Neural progenitor cell (in vitro differentiated cells): ENCODE results near the gene MBTPS2. TPM values are rescaled to one million over a fixed set of nuclear protein-coding genes. Genes with fewer than 3 reads are reported as not detected.

Source experiments
- DNase-seq: peaks from one replicate; pipeline ENCODE4 v3.0.0-alpha.2; 2016; ENCODE audit warnings: low spot score
- H2AFZ ChIP-seq: fragments of 200-600 bp; sonication (generic); replicated peaks from 2 replicates; pipeline ENCODE4 v1.6.1; 2016; ENCODE audit warnings: antibody characterized with exemption
- H3F3A ChIP-seq: fragments of 200-600 bp; sonication (generic); 2 replicates; pipeline ENCODE4 v1.6.1; 2016; ENCODE audit warnings: antibody characterized with exemption, low read depth
- H3K27ac ChIP-seq: fragments of 200-600 bp; sonication (generic); 2 replicates; pipeline ENCODE4 v1.5.1; 2016; ENCODE audit warnings: mild to moderate bottlenecking
- H3K27me3 ChIP-seq: fragments of 200-600 bp; sonication (generic); 2 replicates; pipeline ENCODE4 v1.6.1; 2016; ENCODE audit warnings: mild to moderate bottlenecking, moderate library complexity
- H3K36me3 ChIP-seq: fragments of 200-600 bp; sonication (generic); 2 replicates; pipeline ENCODE4 v1.5.1; 2016
- H3K4me1 ChIP-seq: fragments of 200-600 bp; sonication (generic); 2 replicates; pipeline ENCODE4 v1.6.1; 2016; ENCODE audit warnings: mixed run types
- H3K4me2 ChIP-seq: fragments of 200-600 bp; sonication (generic); 2 replicates; pipeline ENCODE4 v1.6.1; 2016
- H3K4me3 ChIP-seq: fragments of 200-600 bp; sonication (generic); 2 replicates; pipeline ENCODE4 v1.5.1; 2016
- H3K79me2 ChIP-seq: fragments of 200-600 bp; sonication (generic); 2 replicates; pipeline ENCODE4 v1.6.1; 2016; ENCODE audit warnings: low read depth
- H3K9ac ChIP-seq: fragments of 200-600 bp; sonication (generic); 2 replicates; pipeline ENCODE4 v1.6.1; 2016
- H3K9me3 ChIP-seq: fragments of 200-600 bp; sonication (generic); 2 replicates; pipeline ENCODE4 v1.5.1; 2016; ENCODE audit warnings: low read depth
- H4K20me1 ChIP-seq: fragments of 200-600 bp; sonication (generic); 2 replicates; pipeline ENCODE4 v1.6.1; 2016; ENCODE audit warnings: low read depth
- H3K27ac Mint-ChIP-seq: 3 replicates; pipeline ENCODE4 v1.8.0; 2021; ENCODE audit warnings: mixed read lengths
- H3K27me3 Mint-ChIP-seq: 2 replicates; pipeline ENCODE4 v1.8.0; 2022; ENCODE audit warnings: low read depth, mild to moderate bottlenecking, inconsistent platforms, moderate library complexity, mixed read lengths; ENCODE audit not compliant: insufficient read depth
- H3K36me3 Mint-ChIP-seq: 3 replicates; pipeline ENCODE4 v1.8.0; 2021; ENCODE audit warnings: mixed read lengths
- H3K4me1 Mint-ChIP-seq: 3 replicates; pipeline ENCODE4 v1.8.0; 2021; ENCODE audit warnings: mixed read lengths
- H3K4me3 Mint-ChIP-seq: 3 replicates; pipeline ENCODE4 v1.8.0; 2021; ENCODE audit warnings: mild to moderate bottlenecking, moderate library complexity, mixed read lengths
- H3K9me3 Mint-ChIP-seq: 3 replicates; pipeline ENCODE4 v1.8.0; 2020; ENCODE audit warnings: mixed read lengths
- CTCF ChIP-seq: fragments of 200-600 bp; sonication (generic); IDR thresholded peaks from 2 replicates; pipeline ENCODE4 v1.5.1; 2017; ENCODE audit warnings: antibody characterized with exemption, mild to moderate bottlenecking
- EZH2 ChIP-seq: fragments of 200-600 bp; sonication (generic); IDR thresholded peaks from 2 replicates; pipeline ENCODE4 v1.6.1; 2017; ENCODE audit warnings: antibody characterized with exemption, mild to moderate bottlenecking, moderate library complexity
- EZH2phosphoT487 ChIP-seq: fragments of 200-600 bp; sonication (generic); IDR thresholded peaks from 2 replicates; pipeline ENCODE4 v1.6.1; 2017; ENCODE audit warnings: antibody characterized with exemption
- total RNA-seq: library from RNA; depleted of rRNA; stranded (reverse); fragments of >200 nt; gene quantifications from 2 replicates; pipeline ENCODE4 v1.2.3, GENCODE V29; 2015; ENCODE audit warnings: low replicate concordance

Gene MBTPS2
- total RNA-seq, 1 donor from 2014 or later: 8.4 TPM

- Mint-ChIP-seq H3K36me3 (no peaks in the 10 kb centered on the region), H3K4me3 (no peak overlapping the region), H3K27ac (no peak overlapping the region), H3K4me1 (peaks cover 19% of the 10 kb centered on the region), H3K27me3 (peaks cover 3% of the 10 kb centered on the region), H3K9me3 (peaks cover 4% of the 10 kb centered on the region)
- TF ChIP-seq CTCF: no peak
- no peak for TF ChIP-seq EZH2phosphoT487
- TF ChIP-seq EZH2: no peak
- Histone ChIP-seq H3F3A (no peaks in the 10 kb centered on the region), H3K27ac (no peak overlapping the region), H3K4me2 (no peak overlapping the region), H3K9me3 (no peaks in the 10 kb centered on the region), H2AFZ (no peak overlapping the region), H3K79me2 (no peaks in the 10 kb centered on the region), H3K9ac (no peak overlapping the region), H4K20me1 (no peaks in the 10 kb centered on the region), H3K4me1 (no peaks in the 10 kb centered on the region), H3K4me3 (no peak overlapping the region), H3K27me3 (no peaks in the 10 kb centered on the region), H3K36me3 (no peaks in the 10 kb centered on the region)
- DNase-seq: no peak
These were observed 91.6 kb downstream of the MBTPS2 start for GRCh38 chrX:21930986-21931385.

- Histone ChIP-seq H3K9ac (no peak overlapping the region), H3K79me2 (no peaks in the 10 kb centered on the region), H3K27me3 (no peaks in the 10 kb centered on the region), H3F3A (no peaks in the 10 kb centered on the region), H4K20me1 (no peaks in the 10 kb centered on the region), H2AFZ (no peak overlapping the region), H3K27ac (no peak overlapping the region), H3K36me3 (no peaks in the 10 kb centered on the region), H3K4me3 (no peak overlapping the region), H3K4me1 (no peaks in the 10 kb centered on the region), H3K4me2 (no peak overlapping the region), H3K9me3 (no peaks in the 10 kb centered on the region)
- H3K4me3 Mint-ChIP-seq: no peak overlapping the region
- peak overlapping the region; percentile 18 for H3K27ac Mint-ChIP-seq
- peaks cover 4% of the 10 kb centered on the region for H3K9me3 Mint-ChIP-seq
- DNase-seq: no peak
- H3K27me3 Mint-ChIP-seq: peaks cover 3% of the 10 kb centered on the region
- peaks cover 9% of the 10 kb centered on the region for H3K4me1 Mint-ChIP-seq
- no peaks in the 10 kb centered on the region for H3K36me3 Mint-ChIP-seq
- TF ChIP-seq EZH2phosphoT487: no peak
- no peak for TF ChIP-seq CTCF
- TF ChIP-seq EZH2: no peak
These were observed 93.0 kb downstream of the MBTPS2 start for GRCh38 chrX:21932292-21933002.

- H3K27me3 Mint-ChIP-seq: peaks cover 3% of the 10 kb centered on the region
- TF ChIP-seq CTCF (no peak), EZH2 (no peak), EZH2phosphoT487 (no peak)
- Histone ChIP-seq H3K79me2 (no peaks in the 10 kb centered on the region), H4K20me1 (no peaks in the 10 kb centered on the region), H2AFZ (no peak overlapping the region), H3K36me3 (no peaks in the 10 kb centered on the region), H3K4me1 (no peaks in the 10 kb centered on the region), H3K9ac (no peak overlapping the region), H3K27me3 (no peaks in the 10 kb centered on the region), H3K4me2 (no peak overlapping the region), H3K27ac (no peak overlapping the region), H3K4me3 (no peak overlapping the region), H3F3A (no peaks in the 10 kb centered on the region), H3K9me3 (no peaks in the 10 kb centered on the region)
- H3K36me3 Mint-ChIP-seq: no peaks in the 10 kb centered on the region
- no peak for DNase-seq
- H3K27ac Mint-ChIP-seq: no peak overlapping the region
- peaks cover 9% of the 10 kb centered on the region for H3K4me1 Mint-ChIP-seq
- H3K4me3 Mint-ChIP-seq: no peak overlapping the region
- peaks cover 4% of the 10 kb centered on the region for H3K9me3 Mint-ChIP-seq
These were observed 93.7 kb downstream of the MBTPS2 start for GRCh38 chrX:21933077-21933476.
